ENCODE measurements around the gene SLC36A1. TPM values are rescaled to one million over a fixed set of nuclear protein-coding genes. Genes with fewer than 3 reads are reported as not detected.

The SLC36A1 gene
- 19.1 and 23.7 TPM in 2 replicates for total RNA-seq

GRCh38 chr5:151447174-151448037 lies at the start of gene SLC36A1:
SLC36A1 (plus strand) TSS chr5:151447603; CDS start chr5:151458793, 11,190 bp downstream.

Small RNAs within 50 kb of the gene (small RNA-seq; reads per million reads assigned to genes)
- not detected for gene MIR6499
- gene RNA5SP197 = not detected

Other genes starting within 250 kb of the SLC36A1 start
- 4.4 and 6.7 TPM in 2 replicates for gene CCDC69, start 223.5 kb upstream of the SLC36A1 start, total RNA-seq
- gene GM2A, start 194.4 kb upstream of the SLC36A1 start, total RNA-seq = 28.2 and 28.3 TPM in 2 replicates
- gene SLC36A3, start 143.8 kb upstream of the SLC36A1 start, total RNA-seq = not detected in 2 replicates
- not detected in 2 replicates for gene SLC36A2, start 100.0 kb upstream of the SLC36A1 start, total RNA-seq
- 6.6 and 21.9 TPM in 2 replicates for gene FAT2, start 143.7 kb downstream of the SLC36A1 start, total RNA-seq
- 1,179 and 1,844 TPM in 2 replicates for gene SPARC, start 239.3 kb downstream of the SLC36A1 start, total RNA-seq